Inflammatory macrophage treated with lipopolysaccharide for 1 hour (primary cell): ENCODE results near the gene GRIN3B.

Experiments
- DNase-seq, 2 donors: peaks; one replicate each; pipeline ENCODE4 v3.0.0-alpha.2; 2020 to 2022

Gene GRIN3B

DNA sequence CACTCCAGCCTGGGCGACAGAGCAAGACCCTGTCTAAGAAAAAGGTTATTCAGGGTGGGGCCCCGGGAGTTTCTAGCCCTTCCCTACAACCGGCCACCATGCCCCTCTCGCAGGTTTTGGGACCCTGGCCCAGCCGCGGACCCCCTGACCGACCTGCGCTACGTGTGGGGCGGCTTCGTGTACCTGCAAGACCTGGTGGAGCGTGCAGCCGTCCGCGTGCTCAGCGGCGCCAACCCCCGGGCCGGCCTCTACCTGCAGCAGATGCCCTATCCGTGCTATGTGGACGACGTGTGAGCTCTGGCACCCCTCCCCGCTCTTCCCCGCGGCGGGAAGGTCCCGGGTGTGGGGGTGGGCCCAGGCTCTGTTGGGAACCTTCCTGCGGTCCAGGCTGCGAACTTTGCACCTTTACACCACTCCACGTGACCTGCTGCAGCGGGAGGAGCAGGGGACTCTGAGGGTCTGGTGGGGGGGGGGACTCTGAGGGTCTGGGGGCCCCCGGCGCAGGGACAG lies 46.0 kb downstream of the GRIN3B start:
- DNase-seq, result no peak

DNA sequence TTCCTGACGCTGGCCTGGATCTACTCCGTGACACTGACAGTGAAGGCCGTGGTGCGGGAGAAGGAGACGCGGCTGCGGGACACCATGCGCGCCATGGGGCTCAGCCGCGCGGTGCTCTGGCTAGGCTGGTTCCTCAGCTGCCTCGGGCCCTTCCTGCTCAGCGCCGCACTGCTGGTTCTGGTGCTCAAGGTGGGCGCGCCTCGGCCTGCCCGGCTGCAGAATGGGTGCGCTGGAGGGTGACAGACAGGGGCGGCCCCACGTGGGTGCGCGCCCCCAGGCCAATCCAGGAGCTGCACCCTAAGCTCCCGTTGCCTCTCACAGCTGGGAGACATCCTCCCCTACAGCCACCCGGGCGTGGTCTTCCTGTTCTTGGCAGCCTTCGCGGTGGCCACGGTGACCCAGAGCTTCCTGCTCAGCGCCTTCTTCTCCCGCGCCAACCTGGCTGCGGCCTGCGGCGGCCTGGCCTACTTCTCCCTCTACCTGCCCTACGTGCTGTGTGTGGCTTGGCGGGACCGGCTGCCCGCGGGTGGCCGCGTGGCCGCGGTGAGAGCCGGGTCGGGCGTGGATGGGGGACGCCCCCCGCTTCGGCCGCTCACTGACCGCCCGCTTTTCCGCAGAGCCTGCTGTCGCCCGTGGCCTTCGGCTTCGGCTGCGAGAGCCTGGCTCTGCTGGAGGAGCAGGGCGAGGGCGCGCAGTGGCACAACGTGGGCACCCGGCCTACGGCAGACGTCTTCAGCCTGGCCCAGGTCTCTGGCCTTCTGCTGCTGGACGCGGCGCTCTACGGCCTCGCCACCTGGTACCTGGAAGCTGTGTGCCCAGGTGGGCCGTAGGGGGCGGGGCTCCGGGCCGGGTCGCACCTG lies 46.8 kb downstream of the GRIN3B start:
- no peak for DNase-seq

- DNase-seq, result no peak
These were observed 47.5 kb downstream of the GRIN3B start for GRCh38 chr19:1047696-1048147.

DNA sequence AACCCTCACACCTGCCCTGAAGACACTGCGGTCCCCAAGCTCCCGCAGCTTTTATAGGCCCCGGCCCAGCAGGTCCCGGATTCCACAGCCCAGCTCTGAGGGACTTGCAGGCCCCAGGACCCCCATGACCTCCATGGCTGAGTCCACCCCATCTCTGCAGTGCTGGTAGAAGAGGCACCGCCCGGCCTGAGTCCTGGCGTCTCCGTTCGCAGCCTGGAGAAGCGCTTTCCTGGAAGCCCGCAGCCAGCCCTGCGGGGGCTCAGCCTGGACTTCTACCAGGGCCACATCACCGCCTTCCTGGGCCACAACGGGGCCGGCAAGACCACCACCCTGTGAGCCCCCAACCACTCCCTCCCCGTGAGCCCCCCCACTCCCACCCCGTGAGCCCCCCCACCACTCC lies 48.9 kb downstream of the GRIN3B start:
- no peak for DNase-seq

- no peak for DNase-seq
These were observed 49.6 kb downstream of the GRIN3B start for GRCh38 chr19:1049800-1050199.

DNA sequence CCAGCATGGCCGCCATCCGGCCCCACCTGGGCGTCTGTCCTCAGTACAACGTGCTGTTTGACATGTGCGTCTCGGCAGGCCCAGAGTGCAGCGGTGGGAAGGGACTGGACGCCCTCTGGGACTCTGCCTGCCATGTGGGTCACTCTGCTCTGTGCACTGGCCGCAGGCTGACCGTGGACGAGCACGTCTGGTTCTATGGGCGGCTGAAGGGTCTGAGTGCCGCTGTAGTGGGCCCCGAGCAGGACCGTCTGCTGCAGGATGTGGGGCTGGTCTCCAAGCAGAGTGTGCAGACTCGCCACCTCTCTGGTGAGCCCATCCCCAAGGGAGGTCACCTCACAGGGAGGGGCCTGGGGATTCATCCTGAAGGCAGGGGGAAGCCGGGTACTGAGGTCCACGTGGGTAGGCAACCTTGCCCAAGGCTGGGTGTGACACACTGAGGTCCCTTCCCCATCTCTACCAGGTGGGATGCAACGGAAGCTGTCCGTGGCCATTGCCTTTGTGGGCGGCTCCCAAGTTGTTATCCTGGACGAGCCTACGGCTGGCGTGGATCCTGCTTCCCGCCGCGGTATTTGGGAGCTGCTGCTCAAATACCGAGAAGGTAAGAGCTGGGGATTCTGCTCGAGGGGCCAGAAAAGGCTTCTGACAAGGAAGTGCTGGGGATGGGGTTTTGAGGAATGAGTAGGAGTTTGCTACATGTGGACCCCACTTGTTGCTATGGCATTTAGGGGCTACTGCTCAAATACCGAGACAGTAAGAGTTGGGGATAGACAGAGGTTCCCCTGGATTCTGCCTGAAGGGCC lies 51.0 kb downstream of the GRIN3B start:
- no peak for DNase-seq

DNA sequence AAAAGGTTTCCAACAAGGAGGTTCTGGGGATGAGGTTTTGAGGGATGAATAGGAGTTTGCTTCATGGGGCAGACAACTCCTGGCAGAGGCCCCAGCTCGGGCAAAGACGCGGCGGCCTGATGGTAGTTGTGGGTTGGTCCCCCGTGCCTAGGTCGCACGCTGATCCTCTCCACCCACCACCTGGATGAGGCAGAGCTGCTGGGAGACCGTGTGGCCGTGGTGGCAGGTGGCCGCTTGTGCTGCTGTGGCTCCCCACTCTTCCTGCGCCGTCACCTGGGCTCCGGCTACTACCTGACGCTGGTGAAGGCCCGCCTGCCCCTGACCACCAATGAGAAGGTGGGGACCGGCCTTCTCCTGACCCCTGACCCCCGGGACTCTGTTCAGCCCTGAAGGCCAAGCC lies 51.6 kb downstream of the GRIN3B start:
- no peak for DNase-seq

DNA sequence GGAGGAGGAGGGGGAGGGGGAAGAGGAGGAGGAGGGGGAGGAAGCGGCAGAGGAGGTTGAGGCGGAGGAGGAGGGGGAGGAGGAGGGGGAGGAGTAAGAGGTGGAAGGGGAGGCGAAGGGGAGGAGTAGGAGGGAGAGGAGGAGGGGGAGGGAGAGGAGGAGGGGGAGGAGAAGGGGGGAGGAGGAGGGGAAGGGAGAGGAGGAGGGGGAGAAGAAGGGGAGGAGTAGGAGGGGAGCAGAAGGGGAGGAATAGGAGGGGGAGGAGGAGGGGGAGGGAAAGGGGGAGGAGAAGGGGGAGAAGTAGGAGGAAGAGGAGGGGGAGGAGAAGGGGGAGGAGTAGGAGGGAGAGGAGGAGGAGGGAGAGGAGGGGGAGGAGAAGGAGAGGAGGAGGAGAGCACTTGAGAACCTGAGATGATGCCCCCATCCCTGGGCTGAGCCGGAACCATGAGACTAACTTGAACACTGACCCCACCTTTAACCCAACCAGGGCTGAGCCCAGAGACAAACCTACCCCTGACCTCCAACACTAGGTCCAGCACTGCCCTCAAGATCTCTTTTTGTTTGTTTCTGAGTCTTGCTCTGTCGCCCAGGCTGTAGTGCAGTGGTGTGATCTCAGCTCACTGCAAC lies 52.2 kb downstream of the GRIN3B start:
- no peak for DNase-seq

DNA sequence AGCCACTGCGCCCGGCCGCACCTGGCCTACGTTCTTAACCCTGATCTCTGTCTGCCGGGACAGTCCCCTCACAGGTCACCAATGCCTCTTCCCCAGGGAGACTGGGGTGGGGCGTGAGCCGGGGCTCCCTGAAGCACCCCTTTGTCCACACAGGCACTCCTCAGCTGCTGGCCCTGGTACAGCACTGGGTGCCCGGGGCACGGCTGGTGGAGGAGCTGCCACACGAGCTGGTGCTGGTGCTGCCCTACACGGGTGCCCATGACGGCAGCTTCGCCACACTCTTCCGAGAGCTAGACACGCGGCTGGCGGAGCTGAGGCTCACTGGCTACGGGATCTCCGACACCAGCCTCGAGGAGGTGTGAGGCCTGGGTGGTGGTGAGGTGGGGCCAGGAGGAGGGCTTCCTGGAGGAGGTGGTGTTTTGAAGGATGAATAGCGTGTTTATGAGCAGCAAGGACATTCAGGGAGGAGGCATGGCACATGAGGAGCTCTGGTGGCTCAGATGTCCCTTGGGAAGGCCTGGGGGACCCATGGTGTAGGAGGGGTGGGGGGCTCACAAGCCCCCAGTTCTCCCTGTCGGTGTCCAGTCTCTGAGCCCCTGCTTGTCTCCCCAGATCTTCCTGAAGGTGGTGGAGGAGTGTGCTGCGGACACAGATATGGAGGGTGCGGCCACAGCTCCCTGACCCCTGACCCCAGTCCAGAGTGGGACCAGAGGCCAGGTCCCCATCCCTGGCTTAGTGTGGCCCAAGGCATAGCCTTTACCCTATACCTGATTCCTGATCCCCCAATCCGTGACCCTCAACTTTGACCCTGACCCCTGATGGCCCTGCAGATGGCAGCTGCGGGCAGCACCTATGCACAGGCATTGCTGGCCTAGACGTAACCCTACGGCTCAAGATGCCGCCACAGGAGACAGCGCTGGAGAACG lies 53.2 kb downstream of the GRIN3B start:
- DNase-seq, result no peak

DNA sequence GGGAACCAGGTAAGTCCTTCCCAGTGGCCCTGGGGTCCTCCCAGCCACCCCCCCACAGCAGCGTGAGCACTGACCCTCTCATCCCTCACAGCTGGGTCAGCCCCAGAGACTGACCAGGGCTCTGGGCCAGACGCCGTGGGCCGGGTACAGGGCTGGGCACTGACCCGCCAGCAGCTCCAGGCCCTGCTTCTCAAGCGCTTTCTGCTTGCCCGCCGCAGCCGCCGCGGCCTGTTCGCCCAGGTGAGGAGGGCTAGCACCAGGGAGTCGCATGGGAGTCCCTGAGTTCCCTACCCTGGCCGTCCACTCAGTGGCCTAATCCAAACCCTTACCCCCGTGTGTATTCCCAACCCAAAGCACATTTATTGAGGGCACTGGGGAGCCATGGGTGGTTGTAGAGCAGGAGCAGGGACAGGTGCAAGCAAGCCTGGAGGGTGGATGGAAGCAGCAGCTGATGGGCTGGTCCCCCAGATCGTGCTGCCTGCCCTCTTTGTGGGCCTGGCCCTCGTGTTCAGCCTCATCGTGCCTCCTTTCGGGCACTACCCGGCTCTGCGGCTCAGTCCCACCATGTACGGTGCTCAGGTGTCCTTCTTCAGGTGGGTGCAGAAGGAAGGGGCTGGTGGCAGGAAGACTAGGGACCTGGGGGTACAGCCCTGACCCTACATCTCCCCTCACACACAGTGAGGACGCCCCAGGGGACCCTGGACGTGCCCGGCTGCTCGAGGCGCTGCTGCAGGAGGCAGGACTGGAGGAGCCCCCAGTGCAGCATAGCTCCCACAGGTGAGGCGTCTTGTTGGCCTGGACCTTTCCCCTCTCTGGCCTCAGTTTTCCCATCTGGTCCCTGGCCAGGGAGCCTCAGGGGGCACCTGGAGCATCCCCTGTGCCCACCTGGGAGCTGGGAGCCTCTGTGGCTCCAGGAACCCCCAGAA lies 54.1 kb downstream of the GRIN3B start:
- DNase-seq, result no peak

- DNase-seq, result no peak
These were observed 54.8 kb downstream of the GRIN3B start for GRCh38 chr19:1055028-1055425.

GRCh38 chr19:1055886-1056620 lies 55.8 kb downstream of the GRIN3B start:
- no peak for DNase-seq

DNA sequence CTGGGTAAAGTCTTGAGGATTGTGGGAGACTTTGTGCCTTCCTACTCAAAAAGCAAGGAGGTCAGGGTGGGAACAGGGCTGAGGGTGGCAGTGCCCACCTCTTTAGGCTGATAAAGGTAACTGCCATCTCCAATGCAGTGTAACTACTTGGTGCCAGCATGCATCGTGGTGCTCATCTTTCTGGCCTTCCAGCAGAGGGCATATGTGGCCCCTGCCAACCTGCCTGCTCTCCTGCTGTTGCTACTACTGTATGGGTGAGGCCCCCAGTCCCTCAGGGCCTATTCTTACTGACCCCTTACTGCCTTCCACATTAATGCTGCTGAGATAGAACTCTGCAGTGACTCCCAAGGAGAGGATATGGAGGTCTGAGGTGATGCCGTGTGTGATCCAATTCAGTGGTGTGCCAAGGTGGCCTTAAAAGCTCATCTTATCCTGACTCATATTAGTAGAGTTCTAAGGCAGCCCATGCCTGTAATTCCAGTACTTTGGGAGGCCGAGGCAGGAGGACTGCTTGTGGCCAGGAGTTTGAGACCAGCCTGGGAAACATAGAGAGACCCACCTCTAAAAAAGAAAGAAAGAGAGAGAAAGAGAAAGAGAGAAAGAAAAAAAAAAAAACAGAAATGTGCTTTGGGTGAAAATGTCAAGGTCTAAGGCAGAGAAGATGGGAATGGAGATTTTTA lies 57.1 kb downstream of the GRIN3B start:
- DNase-seq, result peak in 1 of 2 donors; percentile 28

DNA sequence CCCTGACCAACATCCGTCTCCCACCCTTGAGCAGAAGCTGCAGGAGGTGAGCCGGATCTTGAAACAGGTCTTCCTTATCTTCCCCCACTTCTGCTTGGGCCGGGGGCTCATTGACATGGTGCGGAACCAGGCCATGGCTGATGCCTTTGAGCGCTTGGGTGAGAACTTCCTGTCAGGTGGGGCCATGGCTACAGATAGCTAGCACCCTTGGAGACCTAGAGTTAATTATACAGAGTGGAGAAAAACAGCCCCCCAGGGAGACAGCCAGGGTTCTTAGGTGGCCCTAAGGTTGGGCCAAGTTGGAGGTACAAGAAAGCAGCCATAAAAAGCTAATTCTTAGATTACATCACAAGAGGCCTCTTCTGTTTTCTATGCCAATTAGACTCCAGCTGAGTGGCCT lies 57.9 kb downstream of the GRIN3B start:
- DNase-seq, result no peak
